Right atrium auricular region (tissue), 2 donors: ENCODE measurements around the gene ANKRD29. TPM values are rescaled to one million over a fixed set of nuclear protein-coding genes. Genes with fewer than 3 reads are reported as not detected.

ENCODE experiments used
- DNase-seq: peaks from one replicate; pipeline ENCODE4 v3.0.0-alpha.2; 2019; ENCODE audit warnings: low spot score
- H3K27ac ChIP-seq, 2 donors: fragments of 200-600 bp; sonication (generic); 1 replicate in 1 of 2; 2 replicates in 1 of 2; pipeline ENCODE4 v1.5.1; 2016 to 2019
- H3K27me3 ChIP-seq, 2 donors: fragments of 200-600 bp; sonication (generic); one replicate each; pipeline versions ENCODE4 v1.5.1 to v1.6.0; 2017 to 2019
- H3K36me3 ChIP-seq: fragments of 200-600 bp; sonication (generic); one replicate; pipeline ENCODE4 v1.5.1; 2016
- H3K4me1 ChIP-seq, 2 donors: fragments of 200-600 bp; sonication (generic); one replicate each; pipeline versions ENCODE4 v1.5.1 to v1.6.0; 2017 to 2019
- H3K4me3 ChIP-seq, 2 donors: fragments of 200-600 bp; sonication (generic); 1 replicate in 1 of 2; 2 replicates in 1 of 2; pipeline ENCODE4 v1.5.1; 2017 to 2019; ENCODE audit warnings: mild to moderate bottlenecking in 1 of 2, moderate library complexity in 1 of 2
- H3K9me3 ChIP-seq, 2 donors: fragments of 200-600 bp; sonication (generic); one replicate each; pipeline ENCODE4 v1.5.1; 2019
- total RNA-seq, 2 donors: library from RNA; depleted of rRNA; stranded (reverse); fragments of >200 nt; gene quantifications; one replicate each; pipeline ENCODE4 v1.1.0, GENCODE V29; 2016
- TF ChIP-seq, protein P1 (sequence below), 2 donors: fragments of 200-600 bp; sonication (generic); IDR thresholded peaks; one replicate each; pipeline ENCODE4 v1.5.1; 2019; ENCODE audit warnings: antibody characterized with exemption in 2 of 2

The ANKRD29 gene
- total RNA-seq, 2 donors from 2014 or later: 2.2 to 3.5 TPM

DNA sequence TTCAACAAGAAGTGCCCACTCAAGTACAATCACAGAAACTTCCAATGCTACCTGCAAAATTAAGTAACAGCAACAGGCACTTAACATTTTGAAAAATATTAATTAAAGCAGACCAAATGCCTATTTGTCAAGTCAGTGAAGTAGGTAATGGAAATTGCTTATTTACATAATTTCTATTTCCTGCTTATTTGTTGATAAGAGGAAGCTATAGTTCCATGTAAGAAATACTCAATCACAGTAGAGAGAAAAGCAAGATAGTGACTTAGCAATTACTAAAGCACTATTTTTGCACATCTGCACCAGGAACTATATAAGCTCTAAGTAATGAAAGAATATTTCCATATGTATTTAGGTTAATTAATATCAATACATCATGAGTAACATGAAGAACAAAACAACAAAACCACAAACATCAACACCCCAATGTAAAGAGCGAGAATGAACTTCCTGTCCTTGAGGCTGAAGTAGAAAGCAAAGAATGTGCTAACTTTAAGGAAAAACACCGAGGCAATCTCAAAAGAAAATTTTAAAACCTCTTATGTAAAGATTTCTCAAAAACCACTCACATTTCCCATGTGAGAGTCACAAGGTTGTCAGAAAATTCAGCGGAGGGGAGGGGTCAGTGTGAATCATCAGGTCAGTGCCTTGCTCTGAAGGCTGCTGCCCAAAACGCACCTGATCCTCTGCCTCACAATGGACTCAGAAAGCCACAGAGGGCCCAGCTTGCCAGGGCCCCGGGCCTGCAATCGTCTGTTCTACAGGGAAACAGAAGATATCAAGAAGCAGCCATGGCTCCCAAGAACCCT lies 88.9 kb downstream of the ANKRD29 start:
- H3K36me3 ChIP-seq: peaks cover 11% of the 10 kb centered on the region
- TF ChIP-seq, protein P1, sequence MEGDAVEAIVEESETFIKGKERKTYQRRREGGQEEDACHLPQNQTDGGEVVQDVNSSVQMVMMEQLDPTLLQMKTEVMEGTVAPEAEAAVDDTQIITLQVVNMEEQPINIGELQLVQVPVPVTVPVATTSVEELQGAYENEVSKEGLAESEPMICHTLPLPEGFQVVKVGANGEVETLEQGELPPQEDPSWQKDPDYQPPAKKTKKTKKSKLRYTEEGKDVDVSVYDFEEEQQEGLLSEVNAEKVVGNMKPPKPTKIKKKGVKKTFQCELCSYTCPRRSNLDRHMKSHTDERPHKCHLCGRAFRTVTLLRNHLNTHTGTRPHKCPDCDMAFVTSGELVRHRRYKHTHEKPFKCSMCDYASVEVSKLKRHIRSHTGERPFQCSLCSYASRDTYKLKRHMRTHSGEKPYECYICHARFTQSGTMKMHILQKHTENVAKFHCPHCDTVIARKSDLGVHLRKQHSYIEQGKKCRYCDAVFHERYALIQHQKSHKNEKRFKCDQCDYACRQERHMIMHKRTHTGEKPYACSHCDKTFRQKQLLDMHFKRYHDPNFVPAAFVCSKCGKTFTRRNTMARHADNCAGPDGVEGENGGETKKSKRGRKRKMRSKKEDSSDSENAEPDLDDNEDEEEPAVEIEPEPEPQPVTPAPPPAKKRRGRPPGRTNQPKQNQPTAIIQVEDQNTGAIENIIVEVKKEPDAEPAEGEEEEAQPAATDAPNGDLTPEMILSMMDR (IDR thresholded peaks at IDR 0.05): no peak
- H3K4me1 ChIP-seq: peaks cover 0 to 36% of the 10 kb centered on the region in 2 donors
- no peaks in the 10 kb centered on the region for H3K9me3 ChIP-seq
- no peak for DNase-seq
- H3K27ac ChIP-seq: peak overlapping the region in 1 of 2 donors; percentile 32
- no peaks in the 10 kb centered on the region for H3K27me3 ChIP-seq
- H3K4me3 ChIP-seq: no peak overlapping the region

DNA sequence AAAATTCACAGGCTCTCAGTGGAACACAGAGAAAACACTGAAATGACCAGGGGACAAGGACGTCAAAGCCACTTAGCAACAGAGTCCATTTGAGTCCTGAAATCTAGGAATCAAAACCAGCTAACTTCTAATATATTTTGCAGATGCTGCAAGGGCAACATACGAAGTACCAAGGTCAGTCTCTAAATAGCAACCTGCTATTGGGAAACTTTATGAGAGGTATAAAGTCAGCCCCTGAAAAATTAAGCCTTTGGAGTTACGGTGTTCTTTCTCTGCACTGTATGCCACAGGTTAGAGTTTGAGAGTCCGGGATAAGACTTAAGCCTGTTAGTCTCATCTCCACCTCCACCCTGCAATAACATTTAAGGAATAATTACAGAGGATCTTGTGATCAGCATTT lies 89.7 kb downstream of the ANKRD29 start:
- peak overlapping the region in 1 of 2 donors; percentile 33 for H3K27ac ChIP-seq
- H3K27me3 ChIP-seq: no peaks in the 10 kb centered on the region
- DNase-seq: no peak
- peaks cover 19% of the 10 kb centered on the region for H3K36me3 ChIP-seq
- no peaks in the 10 kb centered on the region for H3K9me3 ChIP-seq
- H3K4me3 ChIP-seq: no peak overlapping the region
- H3K4me1 ChIP-seq: peaks cover 0 to 36% of the 10 kb centered on the region in 2 donors
- TF ChIP-seq, protein P1 (IDR thresholded peaks at IDR 0.05): no peak

DNA sequence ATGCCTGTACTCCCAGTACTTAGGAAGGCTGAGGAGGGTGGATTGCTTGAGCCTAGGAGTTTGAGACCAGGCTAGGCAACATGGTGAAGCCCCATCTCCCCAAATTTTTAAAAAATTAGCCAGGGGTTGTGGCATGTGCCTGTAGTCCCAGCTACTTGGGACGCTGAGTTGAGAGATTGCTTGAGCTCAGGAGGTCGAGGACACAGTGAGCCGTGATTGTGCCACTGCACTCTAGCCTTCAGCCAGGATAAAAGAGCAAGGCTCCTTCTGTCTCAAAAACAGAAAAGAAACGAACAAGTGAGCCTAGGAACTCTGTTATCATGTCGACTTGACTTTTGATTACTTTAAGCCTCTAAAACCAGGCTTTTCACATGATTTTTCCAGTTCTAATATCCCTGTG lies 90.1 kb downstream of the ANKRD29 start:
- TF ChIP-seq, protein P1 (IDR thresholded peaks at IDR 0.05): no peak
- Histone ChIP-seq H3K27me3 (no peaks in the 10 kb centered on the region), H3K4me1 (peaks cover 0 to 36% of the 10 kb centered on the region in 2 donors), H3K27ac (peak overlapping the region in 1 of 2 donors; percentile 33), H3K4me3 (no peak overlapping the region), H3K36me3 (peaks cover 23% of the 10 kb centered on the region), H3K9me3 (no peaks in the 10 kb centered on the region)
- DNase-seq: no peak

DNA sequence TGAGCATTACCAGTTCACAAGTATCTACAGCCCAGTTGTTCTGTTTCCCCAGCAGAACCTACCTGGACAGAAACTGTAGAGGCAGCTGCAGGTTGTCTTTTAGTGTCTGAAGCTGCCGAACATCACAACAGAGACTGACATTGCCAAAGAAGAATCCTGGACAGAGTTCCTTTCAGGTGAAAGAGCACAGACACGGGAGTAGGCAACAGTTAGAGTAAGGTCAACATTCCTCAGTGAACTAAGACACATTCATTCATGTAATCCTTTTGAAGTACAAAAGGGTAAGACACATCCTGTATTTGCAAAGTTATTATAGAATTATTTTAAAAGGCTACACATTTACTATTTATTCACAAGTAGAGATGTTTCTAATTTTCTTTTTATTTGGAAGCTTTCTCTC lies 90.7 kb downstream of the ANKRD29 start:
- H3K4me1 ChIP-seq: peaks cover 0 to 36% of the 10 kb centered on the region in 2 donors
- H3K4me3 ChIP-seq: no peak overlapping the region
- peaks cover 29% of the 10 kb centered on the region for H3K36me3 ChIP-seq
- H3K9me3 ChIP-seq: no peaks in the 10 kb centered on the region
- TF ChIP-seq, protein P1 (IDR thresholded peaks at IDR 0.05): no peak
- H3K27ac ChIP-seq: no peak overlapping the region
- H3K27me3 ChIP-seq: no peaks in the 10 kb centered on the region
- no peak for DNase-seq

DNA sequence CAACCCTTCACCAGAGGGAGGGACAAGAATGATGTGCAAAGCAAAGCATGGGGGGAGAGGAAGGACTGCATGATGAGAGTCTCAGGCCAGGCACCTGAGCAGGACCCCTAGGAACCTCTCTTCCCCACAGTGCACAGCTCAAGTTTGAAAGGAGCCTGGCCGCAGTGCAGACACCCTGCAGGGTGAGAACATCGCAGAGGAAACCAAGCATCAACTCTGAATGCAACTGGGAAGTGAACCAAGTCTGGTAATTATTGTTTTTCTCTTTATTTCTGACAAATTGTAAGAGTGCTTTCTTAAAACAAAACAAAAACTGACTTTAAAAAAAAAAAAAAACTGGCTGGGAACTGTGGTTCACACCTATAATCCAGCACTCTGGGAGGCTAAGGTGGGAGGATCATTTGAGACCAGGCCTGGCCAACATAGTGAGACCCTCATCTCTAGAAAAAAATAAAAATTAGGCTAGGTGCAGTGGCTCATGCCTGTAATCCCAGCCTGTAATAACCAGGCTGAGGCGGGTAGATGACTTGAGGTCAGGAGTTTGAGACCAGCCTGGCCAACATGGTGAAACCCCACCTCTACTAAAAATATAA lies 91.7 kb downstream of the ANKRD29 start:
- no peak for DNase-seq
- Histone ChIP-seq H3K4me3 (no peak overlapping the region), H3K9me3 (no peaks in the 10 kb centered on the region), H3K27ac (no peak overlapping the region), H3K27me3 (no peaks in the 10 kb centered on the region), H3K4me1 (peaks cover 0 to 36% of the 10 kb centered on the region in 2 donors), H3K36me3 (peaks cover 34% of the 10 kb centered on the region)
- TF ChIP-seq, protein P1 (IDR thresholded peaks at IDR 0.05): no peak
